AG04449 (cell line): Measurements from ENCODE around the gene OCEL1.

ENCODE experiments used
- CTCF ChIA-PET: fragments of 350-600 bp; formaldehyde crosslinking; extraction: SDS; loops from one replicate; lab custom pipeline; 2021; ENCODE audit warnings: antibody characterized with exemption; lab: Yijun Ruan, JAX
- POLR2A ChIA-PET: fragments of 400-600, 350-600 bp; formaldehyde crosslinking; extraction: SDS; loops from one replicate; lab custom pipeline; 2020; ENCODE audit warnings: antibody characterized with exemption, inconsistent platforms; lab: Yijun Ruan, JAX
- DNase-seq: peaks from one replicate; pipeline ENCODE4 v3.0.0-alpha.2; 2010; ENCODE audit warnings: low read depth, low spot score
- H3K4me3 ChIP-seq: 2 replicates; pipeline ENCODE4 v1.5.1; 2011; ENCODE audit warnings: low read depth, mild to moderate bottlenecking, control low read depth, low read length
- TF ChIP-seq, protein P1 (sequence below): IDR thresholded peaks from one replicate; pipeline ENCODE4 v1.5.1; 2011; ENCODE audit warnings: mild to moderate bottlenecking, moderate library complexity, low read length, control low read depth, inconsistent platforms; ENCODE audit not compliant: insufficient read depth; ENCODE audit errors: missing control alignments

The OCEL1 gene

GRCh38 chr19:17255150-17255621 lies 29.2 kb downstream of the OCEL1 start:
- POLR2A ChIA-PET: interaction anchor here (1.0 kb wide), 1 partner anchor 10 kb away, joined by 3 read pairs; no protein-coding TSS in a partner anchor
- no peak overlapping the region for H3K4me3 ChIP-seq
- CTCF ChIA-PET: interaction anchor here (0.6 to 1.2 kb wide), 5 partner anchors 9 to 604 kb away, joined by 3 to 8 read pairs (median 3); partner anchors contain the start of gene USHBP1
- DNase-seq: no peak
- TF ChIP-seq, protein P1, sequence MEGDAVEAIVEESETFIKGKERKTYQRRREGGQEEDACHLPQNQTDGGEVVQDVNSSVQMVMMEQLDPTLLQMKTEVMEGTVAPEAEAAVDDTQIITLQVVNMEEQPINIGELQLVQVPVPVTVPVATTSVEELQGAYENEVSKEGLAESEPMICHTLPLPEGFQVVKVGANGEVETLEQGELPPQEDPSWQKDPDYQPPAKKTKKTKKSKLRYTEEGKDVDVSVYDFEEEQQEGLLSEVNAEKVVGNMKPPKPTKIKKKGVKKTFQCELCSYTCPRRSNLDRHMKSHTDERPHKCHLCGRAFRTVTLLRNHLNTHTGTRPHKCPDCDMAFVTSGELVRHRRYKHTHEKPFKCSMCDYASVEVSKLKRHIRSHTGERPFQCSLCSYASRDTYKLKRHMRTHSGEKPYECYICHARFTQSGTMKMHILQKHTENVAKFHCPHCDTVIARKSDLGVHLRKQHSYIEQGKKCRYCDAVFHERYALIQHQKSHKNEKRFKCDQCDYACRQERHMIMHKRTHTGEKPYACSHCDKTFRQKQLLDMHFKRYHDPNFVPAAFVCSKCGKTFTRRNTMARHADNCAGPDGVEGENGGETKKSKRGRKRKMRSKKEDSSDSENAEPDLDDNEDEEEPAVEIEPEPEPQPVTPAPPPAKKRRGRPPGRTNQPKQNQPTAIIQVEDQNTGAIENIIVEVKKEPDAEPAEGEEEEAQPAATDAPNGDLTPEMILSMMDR: no peak

DNA sequence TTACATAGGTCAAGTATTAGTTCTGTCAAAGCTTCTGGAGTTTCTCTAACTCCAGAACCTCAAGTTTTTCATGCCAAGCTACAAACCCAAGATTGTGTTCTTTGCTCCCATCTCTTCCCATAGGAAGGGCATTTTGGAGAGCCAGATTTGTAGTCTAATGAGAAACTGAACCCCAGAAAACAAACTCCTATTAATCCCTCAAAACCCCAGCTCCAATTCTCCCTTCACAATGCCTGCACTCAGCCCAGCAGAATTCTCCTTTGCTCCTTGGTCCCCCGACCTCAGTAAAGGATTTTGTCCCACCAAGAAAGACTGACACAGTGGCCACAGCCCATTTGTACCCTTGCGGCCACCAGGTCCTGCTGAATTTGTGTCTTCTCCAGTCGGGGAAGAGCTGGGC lies 30.1 kb downstream of the OCEL1 start:
- H3K4me3 ChIP-seq: no peak overlapping the region
- ChIA-PET POLR2A (no interaction called here), CTCF (interaction anchor here (1.1 kb wide), 1 partner anchor 26 kb away, joined by 3 read pairs; no protein-coding TSS in a partner anchor)
- no peak for DNase-seq
- TF ChIP-seq, protein P1: no peak

DNA sequence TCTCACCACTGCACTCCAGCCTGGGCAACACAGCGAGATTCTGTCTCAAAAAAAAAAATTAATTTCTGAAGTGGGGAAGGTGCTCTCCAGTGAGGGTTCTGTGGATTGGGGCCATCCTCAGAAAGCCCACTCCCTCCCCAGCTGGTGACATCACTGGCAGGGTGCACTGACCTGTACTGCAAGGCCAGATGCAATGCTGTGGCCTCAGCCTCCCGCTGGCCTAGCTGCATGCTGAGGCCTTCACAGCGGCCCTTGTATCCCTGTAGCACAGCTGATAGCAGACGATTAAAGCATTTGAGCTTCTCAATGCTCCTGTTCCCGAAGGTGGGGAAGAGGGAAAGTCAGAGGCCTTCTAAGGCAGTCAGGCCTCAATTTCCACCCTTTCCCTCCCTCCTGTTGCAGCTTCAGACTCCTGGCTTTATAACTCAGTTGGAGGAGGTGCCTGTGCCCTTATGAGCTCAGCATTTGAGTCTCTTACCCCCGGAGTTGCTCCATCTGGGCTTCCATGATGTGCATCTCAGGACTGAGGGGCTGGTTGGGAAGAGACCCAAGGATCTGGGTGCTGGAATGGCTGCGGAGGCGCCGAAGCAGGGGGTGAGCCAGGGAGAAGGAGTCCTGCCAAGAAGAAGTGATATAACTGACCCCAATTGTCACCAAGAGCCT lies 33.2 kb downstream of the OCEL1 start:
- ChIA-PET CTCF (interaction anchor here (1.2 to 3.5 kb wide), 10 partner anchors 10 to 206 kb away, joined by 5 to 33 read pairs (median 6); partner anchors contain the start of genes ANO8 and MYO9B), POLR2A (interaction anchor here (0.7 kb wide), 1 partner anchor 122 kb away, joined by 4 read pairs; no protein-coding TSS in a partner anchor)
- no peak for DNase-seq
- no peak overlapping the region for H3K4me3 ChIP-seq
- TF ChIP-seq, protein P1: no peak

DNA sequence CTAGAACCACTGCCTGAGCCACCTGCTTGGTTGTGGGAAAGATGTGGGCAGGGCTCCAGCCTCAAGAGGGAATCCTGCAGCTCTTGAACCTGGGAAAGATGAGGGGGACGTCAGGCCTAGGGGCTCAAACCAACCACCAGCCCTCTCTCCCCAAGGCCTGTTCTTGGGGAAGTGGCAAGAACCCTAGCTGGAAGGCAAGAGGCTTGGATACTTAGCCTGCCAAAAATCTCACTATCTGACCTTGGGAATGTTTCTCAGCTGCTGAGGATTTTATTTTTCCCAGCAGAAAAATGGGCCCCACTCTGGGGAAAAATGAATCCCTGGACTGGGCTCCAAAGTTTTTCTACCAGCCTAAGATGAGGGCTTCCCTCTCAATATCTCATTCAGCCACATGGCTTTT lies 33.9 kb downstream of the OCEL1 start:
- ChIA-PET CTCF (interaction anchor here (0.7 to 3.5 kb wide), 22 partner anchors 8 to 596 kb away, joined by 3 to 33 read pairs (median 4); partner anchors contain the start of genes ANO8, MYO9B and OCEL1), POLR2A (no interaction called here)
- H3K4me3 ChIP-seq: no peak overlapping the region
- TF ChIP-seq, protein P1: no peak
- DNase-seq: no peak

GRCh38 chr19:17260842-17261325 lies 34.9 kb downstream of the OCEL1 start:
- no peak overlapping the region for H3K4me3 ChIP-seq
- no peak for DNase-seq
- ChIA-PET POLR2A (no interaction called here), CTCF (interaction anchor here (0.7 to 3.5 kb wide), 22 partner anchors 9 to 595 kb away, joined by 3 to 33 read pairs (median 3); partner anchors contain the start of genes MYO9B and OCEL1)
- TF ChIP-seq, protein P1: peak; percentile 92

DNA sequence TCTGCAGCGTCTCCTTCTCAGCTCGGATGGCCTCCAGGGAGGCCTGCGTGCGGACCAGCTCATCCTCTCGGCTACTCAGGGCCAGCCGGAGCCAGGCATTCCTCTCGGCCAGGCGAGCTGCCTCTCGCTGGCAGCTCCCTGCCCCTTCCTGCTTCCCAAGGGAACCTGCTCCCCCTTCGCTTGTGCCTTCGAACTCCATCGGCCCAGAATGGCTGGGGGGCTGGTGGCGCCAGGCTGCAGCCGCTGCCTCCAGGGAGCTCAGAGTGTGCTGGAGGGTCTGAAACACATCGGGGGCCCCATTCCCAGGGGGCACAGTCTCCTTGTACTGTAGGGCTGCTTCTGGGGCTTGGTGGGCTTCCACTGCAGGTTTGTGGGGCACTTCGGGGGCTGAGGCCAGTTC lies 36.5 kb downstream of the OCEL1 start:
- ChIA-PET POLR2A (no interaction called here), CTCF (interaction anchor here (1.2 to 3.9 kb wide), 6 partner anchors 8 to 195 kb away, joined by 3 to 33 read pairs (median 7); partner anchors contain the start of gene ANKLE1)
- H3K4me3 ChIP-seq: no peak overlapping the region
- no peak for DNase-seq
- TF ChIP-seq, protein P1: no peak
